ENCODE measurements around the gene PRPH.

- no peak for TF ChIP-seq SP1 (IDR thresholded peaks at IDR 0.05)
- no peak for TF ChIP-seq FOXK2 (IDR thresholded peaks at IDR 0.05)
- no peak for TF ChIP-seq PKNOX1 (IDR thresholded peaks at IDR 0.05)
- no peak for TF ChIP-seq BHLHE40 (IDR thresholded peaks at IDR 0.05; ENCODE audit: borderline replicate concordance)
- TF ChIP-seq ELF4 (IDR thresholded peaks at IDR 0.05) = no peak
- TF ChIP-seq SUZ12 (IDR thresholded peaks at IDR 0.05) = no peak
- no peak for TF ChIP-seq ZNF384 (IDR thresholded peaks at IDR 0.05)
- TF ChIP-seq HDGF (IDR thresholded peaks at IDR 0.05; ENCODE audit: borderline replicate concordance) = no peak
- no peak for TF ChIP-seq L3MBTL2 (conservative IDR thresholded peaks at IDR 0.05)
Measured at GRCh38 chr12:49251357-49251756, 43.6 kb upstream of the PRPH start.
